Measurements from ENCODE around the gene MEGF10. TPM values are rescaled to one million over a fixed set of nuclear protein-coding genes. Genes with fewer than 3 reads are reported as not detected.
"Not testable (repeated sequence)": the region's sequence is repeated elsewhere in the genome, so short reads cannot be mapped to it uniquely, and the experiment has no call there.

The MEGF10 gene
- total and polyA plus RNA-seq, 8 donors, result 0.02 to 0.59 (median 0.06) TPM; not detected in 1

GRCh38 chr5:127293373-127293772, 2.8 kb downstream of the MEGF10 start:
- Histone ChIP-seq H3K36me3 (no peaks in the 10 kb centered on the region), H3K27me3 (no peaks in the 10 kb centered on the region), H3K27ac (no peak overlapping the region), H3K4me3 (no peak overlapping the region), H3K4me1 (peaks cover 0 to 4% (median 0%) of the 10 kb centered on the region in 3 donors), H3K9me3 (no peaks in the 10 kb centered on the region)
- no peak for TF ChIP-seq CTCF (IDR thresholded peaks at IDR 0.05)
- DNase-seq (no peak), ATAC-seq (no peak), FAIRE-seq (no peak)
- intact Hi-C loops (cut with DNase I), result loop anchor here in 2 of 3 donors (5.0 to 10.0 kb wide), 2 partner anchors 191 to 204 kb away; no protein-coding TSS in a partner anchor

- 80 to 89% methylated on average over 1 of the region's 1 CpG for WGBS, 2 donors
- Histone ChIP-seq H3K27ac (no peak overlapping the region), H3K4me3 (no peak overlapping the region), H3K9me3 (no peaks in the 10 kb centered on the region), H3K36me3 (no peaks in the 10 kb centered on the region), H3K27me3 (no peaks in the 10 kb centered on the region), H3K4me1 (peaks cover 0 to 4% (median 0%) of the 10 kb centered on the region in 3 donors)
- intact Hi-C loops (cut with DNase I), result loop anchor here in 2 of 3 donors (5.0 to 10.0 kb wide), 2 partner anchors 190 to 202 kb away; no protein-coding TSS in a partner anchor
- TF ChIP-seq CTCF (IDR thresholded peaks at IDR 0.05), result no peak
- DNase-seq (no peak), FAIRE-seq (no peak), ATAC-seq (no peak)
These were observed 4.2 kb downstream of the MEGF10 start for GRCh38 chr5:127294829-127295228.

- Histone ChIP-seq H3K9me3 (no peaks in the 10 kb centered on the region), H3K36me3 (no peaks in the 10 kb centered on the region), H3K4me3 (no peak overlapping the region), H3K27ac (no peak overlapping the region), H3K4me1 (peaks cover 0 to 4% (median 0%) of the 10 kb centered on the region in 3 donors), H3K27me3 (no peaks in the 10 kb centered on the region)
- ATAC-seq, result no peak
- no peak for DNase-seq
- WGBS, 2 donors, result 63 to 65% methylated on average over 1 of the region's 1 CpG
- intact Hi-C loops (cut with DNase I), result loop anchor here in 1 of 3 donors (10.0 kb wide), 1 partner anchor 189 kb away; no protein-coding TSS in a partner anchor
- no peak for FAIRE-seq
- TF ChIP-seq CTCF (IDR thresholded peaks at IDR 0.05), result no peak
These were observed 4.9 kb downstream of the MEGF10 start for GRCh38 chr5:127295454-127295853.

GRCh38 chr5:127296321-127296720, 5.7 kb downstream of the MEGF10 start:
- FAIRE-seq, result no peak
- no peak for TF ChIP-seq CTCF (IDR thresholded peaks at IDR 0.05)

GRCh38 chr5:127296894-127297293, 6.3 kb downstream of the MEGF10 start:
- ATAC-seq, H3K27me3 ChIP-seq, H3K27ac ChIP-seq, FAIRE-seq, DNase-seq, H3K9me3 ChIP-seq, H3K4me3 ChIP-seq, H3K36me3 ChIP-seq, H3K4me1 ChIP-seq: not testable (repeated sequence)
- WGBS, 2 donors, result 73 to 83% methylated on average over 5 of the region's 5 CpGs
- intact Hi-C loops (cut with DNase I), result loop anchor here in 1 of 3 donors (10.0 kb wide), 1 partner anchor 188 kb away; no protein-coding TSS in a partner anchor

More at GRCh38 chr5:127296321-127296720, 5.7 kb downstream of the MEGF10 start:
- H3K4me3 ChIP-seq, result no peak overlapping the region
- no peaks in the 10 kb centered on the region for H3K9me3 ChIP-seq
- ATAC-seq, result no peak
- H3K27ac ChIP-seq, result no peak overlapping the region
- intact Hi-C loops (cut with DNase I), result loop anchor here in 1 of 3 donors (10.0 kb wide), 1 partner anchor 188 kb away; no protein-coding TSS in a partner anchor
- H3K27me3 ChIP-seq, result no peaks in the 10 kb centered on the region
- no peaks in the 10 kb centered on the region for H3K4me1 ChIP-seq
- DNase-seq, result no peak
- H3K36me3 ChIP-seq, result no peaks in the 10 kb centered on the region

Measured in pancreas (tissue), 10 donors.